CD4-positive, alpha-beta T cell treated with Interleukin-2 at 100 ng/mL for 4 hours (primary cell): ENCODE results near the gene YEATS2.

ENCODE experiments used
- DNase-seq: peaks from one replicate; pipeline ENCODE4 v3.0.0-alpha.2; 2020; ENCODE audit warnings: low spot score

Gene YEATS2

GRCh38 chr3:183812761-183813445 lies 115.3 kb downstream of the YEATS2 start:
- DNase-seq = no peak

- no peak for DNase-seq
Observed at GRCh38 chr3:183814240-183814639, 116.6 kb downstream of the YEATS2 start.

- DNase-seq = peak; percentile 10
Observed at GRCh38 chr3:183815563-183815940, 118.0 kb downstream of the YEATS2 start.

- no peak for DNase-seq
Observed at GRCh38 chr3:183815951-183816475, 118.4 kb downstream of the YEATS2 start.

- DNase-seq = no peak
Observed at GRCh38 chr3:183816681-183817510, 119.3 kb downstream of the YEATS2 start.

GRCh38 chr3:183817639-183818038 lies 120.0 kb downstream of the YEATS2 start:
- DNase-seq = no peak

- DNase-seq = no peak
Observed at GRCh38 chr3:183818041-183818620, 120.5 kb downstream of the YEATS2 start.

- no peak for DNase-seq
Observed at GRCh38 chr3:183818706-183819624, 121.4 kb downstream of the YEATS2 start.

GRCh38 chr3:183819831-183820230 lies 122.2 kb downstream of the YEATS2 start:
- no peak for DNase-seq

GRCh38 chr3:183822631-183823030 lies 125.0 kb downstream of the YEATS2 start:
- no peak for DNase-seq

- DNase-seq = no peak
Observed at GRCh38 chr3:183823963-183824362, 126.4 kb downstream of the YEATS2 start.

- no peak for DNase-seq
Observed at GRCh38 chr3:183824761-183825455, 127.3 kb downstream of the YEATS2 start.

GRCh38 chr3:183825456-183826161 lies 128.0 kb downstream of the YEATS2 start, which contains the start of gene MAP6D1:
MAP6D1 (minus strand) TSS chr3:183825577; CDS start chr3:183825547, 30 bp downstream.
- peak; percentile 34 for DNase-seq

- DNase-seq = no peak
Observed at GRCh38 chr3:183826448-183827250, 129.1 kb downstream of the YEATS2 start.

GRCh38 chr3:183827809-183828537 lies 130.4 kb downstream of the YEATS2 start:
- DNase-seq = no peak

- DNase-seq = no peak
Observed at GRCh38 chr3:183828538-183828870, 130.9 kb downstream of the YEATS2 start.

- DNase-seq = no peak
Observed at GRCh38 chr3:183829466-183829865, 131.9 kb downstream of the YEATS2 start.

GRCh38 chr3:183830187-183830586 lies 132.6 kb downstream of the YEATS2 start:
- no peak for DNase-seq

- no peak for DNase-seq
Observed at GRCh38 chr3:183833516-183833915, 135.9 kb downstream of the YEATS2 start.
